ENCODE data around the gene SLC7A5.
"Not testable (repeated sequence)": the region's sequence is repeated elsewhere in the genome, so short reads cannot be mapped to it uniquely, and the experiment has no call there.

The SLC7A5 gene

GRCh38 chr16:87869061-87869878 lies at the start of gene SLC7A5:
SLC7A5 (minus strand) TSS chr16:87869507; CDS start chr16:87869422, 85 bp downstream.
- peak; percentile 71 to 85 (median 82) for DNase-seq

GRCh38 chr16:87918338-87918737 lies 49.0 kb upstream of the SLC7A5 start:
- DNase-seq: no peak

DNA sequence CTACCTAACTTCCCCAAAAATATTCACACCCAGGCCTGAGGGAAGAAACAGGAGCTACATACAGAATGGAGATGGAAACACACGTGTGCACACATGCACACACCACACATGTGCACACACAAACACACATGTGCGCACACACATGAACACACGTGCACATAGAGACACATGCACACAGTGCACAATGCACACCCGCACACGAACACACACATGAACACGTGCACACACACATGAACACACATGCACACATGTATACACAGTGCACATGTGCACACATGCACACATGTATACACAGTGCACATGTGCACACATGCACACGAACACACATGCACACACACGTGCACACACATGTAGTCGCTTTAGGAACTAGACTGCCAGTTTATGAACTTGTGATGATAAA lies 48.2 kb upstream of the SLC7A5 start:
- DNase-seq: no peak

DNA sequence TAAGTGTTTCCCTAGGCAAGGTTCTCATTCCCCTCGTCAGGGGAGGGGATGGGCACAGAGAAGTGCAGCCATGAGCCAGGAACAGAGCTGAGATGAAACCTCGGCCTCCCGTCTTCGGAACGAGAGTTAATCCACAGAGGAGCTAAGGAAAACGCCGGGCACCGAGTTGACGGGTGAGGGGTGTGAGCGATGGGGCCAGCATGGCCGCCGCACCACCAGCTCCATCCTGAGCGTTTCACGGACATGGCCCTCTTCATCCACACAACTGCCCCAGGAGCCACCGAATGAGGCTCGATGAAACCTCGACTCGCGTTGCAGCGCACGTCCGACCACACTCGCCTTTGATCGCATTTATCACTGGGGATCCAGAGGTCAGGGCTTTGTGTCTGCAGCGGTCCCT lies 45.5 kb upstream of the SLC7A5 start:
- no peak for DNase-seq

DNA sequence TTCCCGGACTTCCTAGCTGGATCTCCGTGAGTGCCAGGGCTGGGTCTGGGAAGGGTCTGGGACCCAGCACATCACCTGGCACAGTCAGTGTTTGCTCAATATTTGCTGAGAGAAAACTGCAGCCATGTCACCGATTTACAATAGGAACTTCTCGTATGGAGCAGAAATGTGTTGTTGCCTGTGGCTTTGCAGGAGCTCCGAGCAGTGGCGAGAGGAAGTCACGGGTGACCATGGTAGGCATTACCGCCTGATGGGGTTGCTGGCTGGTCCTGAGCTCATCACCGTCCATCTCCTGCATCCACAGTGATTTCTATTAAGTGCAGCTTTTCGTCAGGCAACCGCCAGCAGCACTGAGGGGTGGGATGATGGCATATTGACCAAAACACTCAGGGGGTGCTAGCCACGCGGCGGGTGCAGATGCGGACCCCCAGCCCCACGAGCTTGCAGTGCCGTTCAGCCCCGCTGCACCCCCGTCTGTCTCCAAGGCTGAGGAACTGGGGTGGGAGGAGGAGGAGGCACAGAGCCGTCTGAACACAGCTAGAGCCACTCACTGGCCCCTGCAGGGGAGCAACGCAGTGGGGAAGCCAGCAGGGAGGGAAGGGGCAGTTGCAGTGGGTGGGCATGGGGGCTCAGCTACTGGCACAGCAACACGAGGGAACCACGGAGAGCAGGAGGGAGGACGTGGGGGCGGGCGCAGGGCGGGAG lies 44.9 kb upstream of the SLC7A5 start:
- not testable (repeated sequence) for DNase-seq

DNA sequence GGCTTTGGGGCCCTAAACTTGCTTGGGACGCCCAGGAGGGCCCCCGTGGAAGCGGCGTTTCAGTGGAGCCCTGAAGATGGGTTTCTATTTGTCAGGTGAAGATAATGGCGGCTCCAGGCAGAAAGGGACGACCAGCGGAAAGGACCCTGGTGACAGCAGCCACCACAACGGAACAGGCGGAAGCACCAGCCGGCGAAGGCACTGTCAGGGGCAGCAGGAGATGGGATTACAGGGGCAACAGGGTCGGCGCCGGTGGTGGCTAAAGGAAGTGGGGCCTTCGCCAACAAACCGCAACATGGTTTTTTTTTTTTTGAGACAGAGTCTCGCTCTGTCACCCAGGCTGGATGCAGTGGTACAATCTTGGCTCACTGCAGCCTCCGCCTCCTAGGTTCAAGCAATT lies 43.4 kb upstream of the SLC7A5 start:
- DNase-seq: not testable (repeated sequence)

GRCh38 chr16:87911106-87911763 lies 41.9 kb upstream of the SLC7A5 start:
- DNase-seq: not testable (repeated sequence)

GRCh38 chr16:87909203-87909935 lies 40.1 kb upstream of the SLC7A5 start:
- peak; percentile 59 to 80 (median 70) for DNase-seq

DNA sequence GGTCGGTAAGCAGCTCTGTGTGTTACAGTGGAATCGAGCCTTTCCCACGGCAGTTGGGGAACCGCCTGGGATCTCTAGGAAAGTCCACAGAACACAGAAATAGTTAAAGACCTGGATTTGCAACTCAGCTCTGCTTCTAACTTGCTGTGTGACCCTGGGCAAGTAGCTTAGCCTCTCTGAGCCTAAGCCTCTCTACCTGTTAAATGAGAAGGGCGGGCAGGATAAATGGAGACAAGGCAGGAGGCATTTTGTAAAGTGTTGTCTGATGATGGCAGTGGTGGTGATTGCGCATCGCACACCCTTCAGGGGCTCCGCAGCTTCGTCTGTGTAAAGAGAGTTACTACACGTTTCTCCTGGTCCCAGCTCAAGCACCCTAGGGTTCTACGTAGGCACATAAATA lies 38.8 kb upstream of the SLC7A5 start:
- not testable (repeated sequence) for DNase-seq

DNA sequence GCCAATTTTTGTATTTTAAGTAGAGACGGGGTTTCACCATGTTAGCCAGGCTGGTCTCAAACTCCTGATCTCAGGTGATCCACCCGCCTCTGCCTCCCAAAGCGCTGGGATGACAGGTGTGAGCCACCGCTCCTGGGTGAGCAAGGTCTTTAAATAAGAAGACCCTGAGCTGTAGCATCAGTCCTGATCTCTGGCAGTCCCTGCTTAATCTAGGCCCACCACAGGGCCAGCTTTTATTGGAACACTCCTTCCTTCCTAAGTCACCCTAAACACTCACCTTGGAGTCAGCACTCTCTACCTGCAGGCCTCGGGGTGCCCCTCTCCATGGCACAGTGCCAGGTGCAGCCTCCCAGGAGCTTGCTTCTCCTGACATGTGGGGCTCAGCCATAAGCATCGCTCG lies 36.2 kb upstream of the SLC7A5 start:
- not testable (repeated sequence) for DNase-seq

DNA sequence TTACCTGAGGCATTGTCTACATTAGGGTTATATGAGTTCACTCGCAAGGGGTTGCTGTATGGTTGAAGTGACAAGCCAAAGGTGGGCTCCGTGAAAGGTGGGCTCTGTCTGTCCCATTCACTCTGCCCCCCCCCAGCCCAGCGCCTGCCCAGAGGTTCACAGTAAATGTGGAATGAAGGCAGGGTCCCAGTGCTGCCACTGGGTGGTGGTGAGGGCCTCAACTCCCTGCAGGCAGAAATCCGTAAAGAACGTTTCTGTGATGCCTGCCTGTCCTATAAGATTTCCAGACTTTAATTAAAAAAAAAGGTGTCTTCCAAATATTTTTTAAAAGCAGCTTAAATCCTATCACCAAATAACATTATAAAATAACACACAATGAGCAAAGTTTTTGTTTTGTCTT lies 35.7 kb upstream of the SLC7A5 start:
- DNase-seq: not testable (repeated sequence)

DNA sequence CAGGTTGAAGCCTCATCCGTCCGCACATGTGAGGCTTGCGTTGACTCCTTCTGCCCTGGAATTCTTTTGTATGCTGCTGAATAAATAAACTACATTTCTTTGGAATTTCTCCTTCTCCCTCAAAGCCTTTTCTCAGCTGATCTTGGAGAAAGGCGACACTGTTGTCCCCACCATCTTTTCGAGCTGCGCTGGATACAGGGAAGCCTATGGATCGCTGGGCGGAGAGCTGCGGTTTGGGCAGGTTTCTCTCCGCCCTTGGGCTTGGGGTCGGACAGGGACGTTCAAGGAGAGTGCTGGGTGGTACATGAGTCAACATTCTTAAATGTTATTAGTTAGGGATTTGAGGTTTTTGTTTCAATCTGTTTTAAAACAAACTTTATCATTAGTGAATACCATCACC lies 31.2 kb upstream of the SLC7A5 start:
- not testable (repeated sequence) for DNase-seq

DNA sequence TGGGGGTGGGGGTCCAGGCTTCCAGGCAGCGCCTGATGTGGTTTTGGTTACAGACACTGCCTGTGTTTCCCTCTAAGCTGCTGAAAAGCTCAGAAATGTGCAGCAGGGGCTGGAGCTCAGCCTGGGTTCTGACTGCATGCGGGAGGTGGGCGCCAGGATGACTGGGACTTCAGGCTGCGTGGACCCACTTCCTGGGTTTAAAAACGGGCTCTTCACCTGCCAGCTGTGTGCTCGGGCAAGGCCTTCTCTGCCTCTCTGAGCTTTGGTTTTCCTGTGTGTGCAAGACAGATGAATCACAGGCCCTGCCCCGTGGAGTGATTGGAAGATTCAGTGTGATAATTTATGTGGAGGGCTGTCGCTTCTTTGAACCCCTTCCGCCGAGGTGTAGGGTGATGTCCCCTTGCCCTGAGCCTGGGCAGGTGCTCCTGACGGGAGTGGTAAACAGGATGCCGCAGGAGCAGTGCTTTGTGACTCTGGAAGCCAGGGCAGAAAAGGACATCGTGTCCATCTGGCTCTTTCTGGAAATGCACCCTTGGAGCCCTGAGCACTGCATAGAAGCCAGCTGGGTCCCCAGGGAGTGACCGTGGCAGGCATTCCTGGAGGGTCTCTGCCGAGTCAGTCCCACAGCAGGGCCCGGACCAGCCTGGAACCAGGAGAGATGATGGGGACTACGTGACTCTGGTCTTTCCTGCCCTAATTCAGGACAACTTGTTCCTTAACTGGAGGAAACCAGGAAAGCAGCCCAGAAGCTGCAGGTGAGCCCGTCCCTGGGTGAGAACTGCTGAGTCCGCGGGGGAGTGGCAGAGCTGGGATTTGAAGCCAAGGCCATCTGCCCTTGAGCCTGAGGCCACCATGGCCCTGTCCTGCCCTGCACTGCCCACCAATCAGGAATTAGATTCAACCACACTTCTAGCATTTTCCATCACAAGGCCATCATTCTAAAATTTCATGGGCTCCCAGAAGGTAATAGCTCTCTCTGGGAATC lies 28.5 kb upstream of the SLC7A5 start:
- peak in 3 of 6 experiments; percentile 9 to 27 (median 23) for DNase-seq

- DNase-seq: not testable (repeated sequence)
Measured at GRCh38 chr16:87896924-87897520, 27.7 kb upstream of the SLC7A5 start.

GRCh38 chr16:87896176-87896890 lies 27.0 kb upstream of the SLC7A5 start:
- not testable (repeated sequence) for DNase-seq

DNA sequence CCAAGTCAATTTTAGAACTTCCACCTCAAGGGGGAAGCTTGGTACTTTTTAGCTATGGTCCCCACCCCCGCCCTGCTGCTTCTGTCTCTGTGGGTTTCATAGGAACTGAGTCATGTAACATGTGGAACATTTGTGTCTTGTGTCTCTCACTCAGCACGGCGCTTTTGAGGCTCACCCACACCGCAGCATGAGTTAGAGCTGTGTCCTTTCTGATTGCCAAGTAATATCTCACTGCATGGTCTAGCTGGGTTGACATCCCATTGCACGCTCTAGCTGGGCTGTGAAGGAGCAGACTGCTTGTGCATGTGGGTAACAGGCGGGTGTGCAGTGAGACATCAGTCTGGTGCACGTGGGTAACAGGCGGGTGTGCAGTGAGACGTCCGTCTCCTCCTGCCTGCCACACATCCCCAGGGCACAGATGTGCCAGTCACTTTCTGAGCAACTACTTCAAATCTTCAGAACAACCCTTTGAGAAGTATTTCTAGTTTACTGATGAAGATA lies 26.4 kb upstream of the SLC7A5 start:
- peak in 2 of 6 experiments; percentile 9 to 12 for DNase-seq

DNA sequence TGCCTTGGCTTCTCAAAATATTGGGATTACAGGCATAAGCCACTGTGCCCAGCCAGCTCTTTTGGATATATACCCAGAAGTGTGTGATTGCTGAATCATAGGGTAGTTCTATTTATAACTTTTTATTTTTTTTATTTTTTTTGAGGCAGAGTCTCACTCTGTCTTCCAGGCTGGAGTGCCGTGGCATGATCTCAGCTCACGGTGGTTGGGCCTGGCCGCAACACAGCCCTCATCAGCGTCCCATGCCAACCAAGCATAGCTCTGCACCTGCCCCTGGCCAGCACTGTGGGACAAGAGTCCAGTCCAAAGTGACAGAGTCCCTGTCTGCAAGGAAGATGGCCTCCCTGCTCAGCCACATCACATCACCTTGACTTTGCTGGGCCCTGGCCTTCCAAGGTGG lies 24.7 kb upstream of the SLC7A5 start:
- DNase-seq: not testable (repeated sequence)

- no peak for DNase-seq
Measured at GRCh38 chr16:87891764-87892163, 22.5 kb upstream of the SLC7A5 start.

DNA sequence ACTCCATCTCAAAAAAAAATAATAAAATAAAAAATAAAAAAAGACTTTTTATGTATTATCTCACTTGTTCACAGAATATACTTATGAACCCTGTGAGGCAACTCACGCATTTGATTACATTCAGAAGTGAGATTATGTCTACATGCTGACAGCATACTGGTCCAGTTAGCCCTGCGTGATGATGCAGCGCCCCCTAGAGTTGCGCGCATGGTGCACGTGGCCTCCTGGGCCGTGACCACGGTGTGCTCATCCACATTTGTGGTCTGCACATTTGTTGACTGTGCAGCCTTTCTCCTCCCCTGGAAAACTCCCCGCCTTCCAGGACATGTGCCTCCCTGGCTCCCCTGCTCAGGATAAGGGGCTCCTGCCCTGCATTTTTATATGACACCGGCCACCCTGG lies 20.5 kb upstream of the SLC7A5 start:
- not testable (repeated sequence) for DNase-seq

- not testable (repeated sequence) for DNase-seq
Measured at GRCh38 chr16:87888346-87888745, 19.0 kb upstream of the SLC7A5 start.
